Mesodermal cell (in vitro differentiated cells): ENCODE results near the gene SETD2.

Experiments used
- H3K27ac ChIP-seq: 2 replicates; pipeline ENCODE4 v1.7.0; 2013; ENCODE audit warnings: mild to moderate bottlenecking, low read depth, low read length, moderate library complexity; ENCODE audit not compliant: severe bottlenecking
- H3K36me3 ChIP-seq: 2 replicates; pipeline ENCODE4 v1.7.1; 2013; ENCODE audit warnings: mild to moderate bottlenecking, low read length, moderate library complexity; ENCODE audit not compliant: control insufficient read depth, insufficient read depth
- H3K4me1 ChIP-seq: one replicate; pipeline ENCODE4 v1.7.1; 2013; ENCODE audit warnings: mild to moderate bottlenecking, low read length; ENCODE audit not compliant: insufficient read depth, control insufficient read depth, poor library complexity, severe bottlenecking
- H3K4me3 ChIP-seq: 2 replicates; pipeline ENCODE4 v1.7.0; 2013; ENCODE audit warnings: low read length, control low read depth, mild to moderate bottlenecking; ENCODE audit not compliant: insufficient read depth, poor library complexity, severe bottlenecking; ENCODE audit errors: extremely low read depth
- H3K9me3 ChIP-seq: 2 replicates; pipeline ENCODE4 v1.7.1; 2013; ENCODE audit warnings: mild to moderate bottlenecking, low read length, moderate library complexity; ENCODE audit not compliant: control insufficient read depth
- WGBS, 2 experiments: methylation state at CpG; one replicate each; pipeline ENCODE4 v1.1.5; 2013; ENCODE audit warnings: missing lambda C conversion rate in 2 of 2; ENCODE audit not compliant: insufficient coverage in 2 of 2; 5-methylcytosine and 5-hydroxymethylcytosine counted together

Gene SETD2

GRCh38 chr3:46990573-46991374, 173.1 kb downstream of the SETD2 start:
- Histone ChIP-seq H3K9me3 (no peaks in the 10 kb centered on the region), H3K36me3 (peaks cover 5% of the 10 kb centered on the region), H3K27ac (no peak overlapping the region), H3K4me3 (no peak overlapping the region), H3K4me1 (peaks cover 11% of the 10 kb centered on the region)
- WGBS, 2 experiments = 90 to 93% methylated on average over 7 to 11 of the region's 11 CpGs

- 93 to 94% methylated on average over 6 to 9 of the region's 17 CpGs for WGBS, 2 experiments
- Histone ChIP-seq H3K4me1 (peaks cover 11% of the 10 kb centered on the region), H3K9me3 (no peaks in the 10 kb centered on the region), H3K27ac (no peak overlapping the region), H3K36me3 (peaks cover 5% of the 10 kb centered on the region), H3K4me3 (no peak overlapping the region)
These were observed 174.6 kb downstream of the SETD2 start for GRCh38 chr3:46989146-46989810.

GRCh38 chr3:46988616-46989015, 175.3 kb downstream of the SETD2 start:
- Histone ChIP-seq H3K9me3 (no peaks in the 10 kb centered on the region), H3K4me1 (peaks cover 11% of the 10 kb centered on the region), H3K27ac (no peak overlapping the region), H3K36me3 (peaks cover 5% of the 10 kb centered on the region), H3K4me3 (no peak overlapping the region)
- WGBS, 2 experiments = 90 to 100% methylated on average over 1 to 4 of the region's 4 CpGs

- H3K9me3 ChIP-seq = no peaks in the 10 kb centered on the region
These were observed 176.0 kb downstream of the SETD2 start for GRCh38 chr3:46987743-46988401.

GRCh38 chr3:46987319-46987742, 176.6 kb downstream of the SETD2 start:
- Histone ChIP-seq H3K4me3 (no peak overlapping the region), H3K27ac (no peak overlapping the region), H3K36me3 (peaks cover 5% of the 10 kb centered on the region), H3K4me1 (peaks cover 11% of the 10 kb centered on the region), H3K9me3 (no peaks in the 10 kb centered on the region)
- 74 to 86% methylated on average over 4 to 6 of the region's 9 CpGs for WGBS, 2 experiments

More at GRCh38 chr3:46987743-46988401, 176.0 kb downstream of the SETD2 start:
- Histone ChIP-seq H3K4me3 (no peak overlapping the region), H3K36me3 (peaks cover 5% of the 10 kb centered on the region), H3K27ac (no peak overlapping the region), H3K4me1 (peaks cover 11% of the 10 kb centered on the region)
- 74 to 75% methylated on average over 7 to 8 of the region's 16 CpGs for WGBS, 2 experiments

- Histone ChIP-seq H3K9me3 (no peaks in the 10 kb centered on the region), H3K36me3 (peaks cover 5% of the 10 kb centered on the region), H3K4me3 (no peak overlapping the region), H3K27ac (no peak overlapping the region), H3K4me1 (peaks cover 14% of the 10 kb centered on the region)
- WGBS, 2 experiments = 88 to 93% methylated on average over 3 of the region's 3 CpGs
These were observed 177.1 kb downstream of the SETD2 start for GRCh38 chr3:46986782-46987310.

GRCh38 chr3:46986055-46986730, 177.7 kb downstream of the SETD2 start:
- H3K36me3 ChIP-seq = peaks cover 5% of the 10 kb centered on the region
- H3K9me3 ChIP-seq = no peaks in the 10 kb centered on the region
- H3K4me1 ChIP-seq = peaks cover 17% of the 10 kb centered on the region
- H3K27ac ChIP-seq = no peak overlapping the region
- 98 to 100% methylated on average over 3 to 4 of the region's 4 CpGs for WGBS, 2 experiments
- no peak overlapping the region for H3K4me3 ChIP-seq

- no peak overlapping the region for H3K27ac ChIP-seq
- peaks cover 17% of the 10 kb centered on the region for H3K4me1 ChIP-seq
- WGBS, 2 experiments = 96 to 100% methylated on average over 4 to 5 of the region's 5 CpGs
- H3K4me3 ChIP-seq = no peak overlapping the region
- H3K36me3 ChIP-seq = peaks cover 5% of the 10 kb centered on the region
- no peaks in the 10 kb centered on the region for H3K9me3 ChIP-seq
These were observed 178.3 kb downstream of the SETD2 start for GRCh38 chr3:46985588-46985987.

- peaks cover 17% of the 10 kb centered on the region for H3K4me1 ChIP-seq
- H3K4me3 ChIP-seq = no peak overlapping the region
- no peak overlapping the region for H3K27ac ChIP-seq
- no peaks in the 10 kb centered on the region for H3K9me3 ChIP-seq
- 95 to 97% methylated on average over 8 to 9 of the region's 11 CpGs for WGBS, 2 experiments
- peaks cover 5% of the 10 kb centered on the region for H3K36me3 ChIP-seq
These were observed 179.1 kb downstream of the SETD2 start for GRCh38 chr3:46984591-46985459.
